Mucosa of descending colon (tissue), 3 donors: ENCODE data around the gene ARMH4. TPM values are rescaled to one million over a fixed set of nuclear protein-coding genes. Genes with fewer than 3 reads are reported as not detected.

Source experiments
- ATAC-seq: fragments of 200-7000 bp; cut with Tn5 transposase; one replicate; pipeline ENCODE4 v1.9.1; 2020; ENCODE audit warnings: mild to moderate bottlenecking, moderate library complexity
- DNase-seq, 3 donors: peaks; one replicate each; pipeline ENCODE4 v3.0.0-alpha.2; 2020
- H3K36me3 ChIP-seq: fragments of 200-600 bp; one replicate; pipeline ENCODE4 v1.8.0; 2021; ENCODE audit warnings: low read depth, mild to moderate bottlenecking
- H3K4me1 ChIP-seq: fragments of 200-600 bp; one replicate; pipeline ENCODE4 v1.8.0; 2021; ENCODE audit warnings: low read depth, mild to moderate bottlenecking
- H3K4me3 ChIP-seq: fragments of 200-600 bp; one replicate; pipeline ENCODE4 v1.8.0; 2021; ENCODE audit warnings: mild to moderate bottlenecking
- H3K9me3 ChIP-seq: fragments of 200-600 bp; one replicate; pipeline ENCODE4 v1.8.0; 2021; ENCODE audit warnings: mild to moderate bottlenecking
- intact Hi-C, 2 donors: fragments of 100-400 bp; cut with DNase I in 1 of 2; cut with micrococcal nuclease in 1 of 2; formaldehyde crosslinking; loops; one replicate each; pipeline versions ENCODE4 v1.11.0 to v1.11.1; 2022; cut with DNase I, micrococcal nuclease
- total RNA-seq, 3 donors: library from RNA; stranded (reverse); fragmentation: NEBNext Ultra II Directional in 2 of 3; extraction: Animal tissue kit (Norgen Biotek cat#: 25700) in 2 of 3; gene quantifications; one replicate each; pipeline versions ENCODE4 v1.2.1 to v1.2.4, GENCODE V29; 2021 to 2023
- TF ChIP-seq, protein P1 (sequence below): fragments of 200-600 bp; IDR thresholded peaks from one replicate; pipeline ENCODE4 v1.8.0; 2022; ENCODE audit warnings: antibody characterized with exemption, mild to moderate bottlenecking
- donor health status: DM: no; HTN: no; CAD: no; lungs with moderate emphysema.
- donor health status: DM: no; HTN: no; CAD: no.
- donor health status: DM: no; HTN: yes; CAD: no.

Gene ARMH4
- total RNA-seq, 3 donors from 2014 or later = 1.3 to 6.9 (median 3.5) TPM

DNA sequence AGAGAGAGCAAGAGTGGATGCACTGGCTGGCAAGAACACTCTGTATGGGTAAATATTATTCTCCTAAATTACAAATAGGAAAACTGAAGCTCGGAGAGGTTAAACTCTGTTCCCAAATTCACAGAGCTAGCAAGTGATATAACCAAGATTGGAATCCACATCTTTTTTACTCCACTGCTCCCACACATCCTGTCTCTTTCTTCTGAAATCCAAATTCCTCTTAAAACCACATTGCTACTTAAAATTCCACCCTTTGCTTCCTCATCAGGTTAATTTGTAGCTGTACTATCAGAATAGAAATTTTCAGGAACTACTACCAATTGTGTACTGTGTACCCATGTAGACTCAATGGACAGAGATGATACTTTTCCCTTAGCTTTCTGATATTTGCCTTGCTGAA, 74.4 kb downstream of the ARMH4 start:
- Histone ChIP-seq H3K36me3 (no peaks in the 10 kb centered on the region), H3K4me1 (no peaks in the 10 kb centered on the region), H3K4me3 (no peak overlapping the region), H3K9me3 (no peaks in the 10 kb centered on the region)
- ATAC-seq = no peak
- TF ChIP-seq, protein P1, sequence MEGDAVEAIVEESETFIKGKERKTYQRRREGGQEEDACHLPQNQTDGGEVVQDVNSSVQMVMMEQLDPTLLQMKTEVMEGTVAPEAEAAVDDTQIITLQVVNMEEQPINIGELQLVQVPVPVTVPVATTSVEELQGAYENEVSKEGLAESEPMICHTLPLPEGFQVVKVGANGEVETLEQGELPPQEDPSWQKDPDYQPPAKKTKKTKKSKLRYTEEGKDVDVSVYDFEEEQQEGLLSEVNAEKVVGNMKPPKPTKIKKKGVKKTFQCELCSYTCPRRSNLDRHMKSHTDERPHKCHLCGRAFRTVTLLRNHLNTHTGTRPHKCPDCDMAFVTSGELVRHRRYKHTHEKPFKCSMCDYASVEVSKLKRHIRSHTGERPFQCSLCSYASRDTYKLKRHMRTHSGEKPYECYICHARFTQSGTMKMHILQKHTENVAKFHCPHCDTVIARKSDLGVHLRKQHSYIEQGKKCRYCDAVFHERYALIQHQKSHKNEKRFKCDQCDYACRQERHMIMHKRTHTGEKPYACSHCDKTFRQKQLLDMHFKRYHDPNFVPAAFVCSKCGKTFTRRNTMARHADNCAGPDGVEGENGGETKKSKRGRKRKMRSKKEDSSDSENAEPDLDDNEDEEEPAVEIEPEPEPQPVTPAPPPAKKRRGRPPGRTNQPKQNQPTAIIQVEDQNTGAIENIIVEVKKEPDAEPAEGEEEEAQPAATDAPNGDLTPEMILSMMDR = no peak
- DNase-seq = no peak
- intact Hi-C loops = loop anchor here in 1 of 2 donors (10.0 kb wide), 1 partner anchor 593 kb away; no protein-coding TSS in a partner anchor

DNA sequence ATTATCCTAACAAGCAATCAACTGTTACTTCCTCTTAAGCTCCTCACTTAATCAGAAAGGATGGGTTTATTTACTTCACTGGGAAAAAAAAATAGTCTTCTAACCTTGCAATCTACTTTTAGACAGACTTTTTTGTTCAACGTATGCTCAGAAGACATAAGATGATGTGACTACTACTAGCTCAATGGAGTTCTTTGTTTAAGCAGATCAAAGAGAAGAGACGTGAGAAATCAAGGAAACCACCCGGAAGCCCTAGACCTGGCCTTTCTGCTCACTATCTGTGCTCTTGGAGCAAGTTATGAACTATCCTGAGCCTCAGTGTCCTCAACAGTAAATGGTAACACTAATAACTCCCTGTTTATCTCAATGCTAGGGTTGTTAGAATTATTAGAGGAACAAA, 78.5 kb downstream of the ARMH4 start:
- TF ChIP-seq, protein P1 = no peak
- Histone ChIP-seq H3K4me1 (no peaks in the 10 kb centered on the region), H3K9me3 (no peaks in the 10 kb centered on the region), H3K36me3 (no peaks in the 10 kb centered on the region), H3K4me3 (no peak overlapping the region)
- ATAC-seq (no peak), DNase-seq (no peak)
- intact Hi-C loops = loop anchor here (5.0 to 10.0 kb wide), 2 partner anchors 586 to 589 kb away; no protein-coding TSS in a partner anchor

DNA sequence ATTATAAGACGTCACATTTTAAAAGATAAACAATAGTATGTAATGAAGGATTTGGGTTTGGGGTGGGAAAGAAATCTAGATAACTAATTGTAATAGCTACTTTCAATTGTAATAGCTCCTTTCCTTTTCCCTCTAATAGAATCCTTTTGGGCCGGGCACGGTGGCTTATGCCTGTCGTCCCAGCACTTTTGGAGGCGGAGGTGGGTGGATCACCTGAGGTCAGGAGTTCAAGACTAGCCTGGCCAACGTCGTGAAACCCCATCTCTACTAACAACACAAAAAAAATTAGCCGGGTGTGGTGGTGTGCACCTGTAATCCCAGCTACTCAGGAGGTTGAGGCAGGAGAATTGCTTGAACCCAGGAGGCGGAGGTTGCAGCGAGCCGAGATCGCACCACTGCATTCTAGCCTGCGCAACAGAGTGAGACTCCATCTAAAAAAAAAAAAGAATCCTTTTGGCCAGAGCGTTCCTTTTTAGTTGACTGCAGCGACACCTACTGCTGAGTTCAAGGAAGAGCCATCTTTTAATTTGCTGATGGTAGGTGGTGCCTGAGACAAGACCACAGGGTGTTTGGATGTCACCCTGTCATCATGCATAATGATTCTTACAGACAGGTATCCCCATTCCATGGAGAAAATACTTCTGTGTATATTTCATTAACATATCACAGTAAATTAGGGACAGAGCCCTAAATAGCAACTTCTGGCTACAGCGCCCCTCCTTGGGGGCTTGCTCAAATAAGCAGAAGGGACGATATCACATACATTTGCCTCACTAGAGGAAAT, 79.5 kb downstream of the ARMH4 start:
- no peaks in the 10 kb centered on the region for H3K36me3 ChIP-seq
- TF ChIP-seq, protein P1 = peak; percentile 13
- H3K9me3 ChIP-seq = no peaks in the 10 kb centered on the region
- intact Hi-C loops = loop anchor here (5.0 to 10.0 kb wide), 2 partner anchors 585 to 588 kb away; no protein-coding TSS in a partner anchor
- H3K4me3 ChIP-seq = no peak overlapping the region
- ATAC-seq (peak; percentile 75), DNase-seq (peak in 1 of 3 donors; percentile 41)
- H3K4me1 ChIP-seq = no peaks in the 10 kb centered on the region

DNA sequence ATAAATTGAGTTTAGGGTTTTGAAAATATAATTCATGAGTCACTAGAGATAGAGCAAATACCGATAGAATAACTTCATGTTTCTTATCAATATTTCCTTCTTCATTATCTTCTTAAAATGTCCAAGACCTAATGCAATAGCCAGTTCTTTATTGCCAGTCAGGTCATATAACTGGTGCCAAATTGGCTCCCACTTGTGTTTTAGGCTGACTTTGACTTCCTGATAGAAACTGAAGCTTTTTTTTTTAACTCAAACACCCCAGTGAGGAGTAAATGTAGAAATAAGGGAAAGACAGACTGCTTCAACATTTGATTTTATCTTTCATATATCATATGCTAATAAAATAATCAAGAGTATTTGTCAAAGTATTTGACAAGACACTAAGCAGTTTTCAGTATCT, 80.7 kb downstream of the ARMH4 start:
- TF ChIP-seq, protein P1 = no peak
- no peaks in the 10 kb centered on the region for H3K36me3 ChIP-seq
- no peaks in the 10 kb centered on the region for H3K9me3 ChIP-seq
- no peaks in the 10 kb centered on the region for H3K4me1 ChIP-seq
- ATAC-seq (no peak), DNase-seq (no peak)
- intact Hi-C loops = loop anchor here (5.0 to 10.0 kb wide), 2 partner anchors 584 to 587 kb away; no protein-coding TSS in a partner anchor
- no peak overlapping the region for H3K4me3 ChIP-seq

DNA sequence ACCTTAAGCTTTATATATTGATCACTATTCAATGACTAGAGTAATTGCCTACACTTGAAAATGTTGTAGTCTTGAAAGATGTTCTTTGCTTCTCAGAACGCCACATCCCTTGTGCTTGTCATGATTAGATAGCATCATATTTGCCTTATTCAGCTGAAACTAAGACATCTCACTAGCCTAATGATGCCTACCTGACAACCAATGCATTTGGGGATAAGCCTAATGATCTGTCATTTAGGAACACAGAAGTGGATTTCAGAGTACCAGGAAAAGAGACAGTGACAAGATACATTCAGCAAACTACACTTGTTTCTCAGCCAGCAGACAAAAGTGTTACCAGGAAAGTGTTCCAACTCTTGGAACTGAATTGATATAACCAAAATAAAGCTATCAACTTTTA, 83.7 kb downstream of the ARMH4 start:
- intact Hi-C loops = no loop called here
- H3K4me3 ChIP-seq = no peak overlapping the region
- DNase-seq = no peak
- no peaks in the 10 kb centered on the region for H3K4me1 ChIP-seq
- TF ChIP-seq, protein P1 = no peak
- H3K9me3 ChIP-seq = no peaks in the 10 kb centered on the region
- H3K36me3 ChIP-seq = no peaks in the 10 kb centered on the region
- ATAC-seq = no peak
